ENCODE data around the gene NR1I3. TPM values are rescaled to one million over a fixed set of nuclear protein-coding genes. Genes with fewer than 3 reads are reported as not detected.

Gene NR1I3
- total RNA-seq, 1 donor from 2014 or later: not detected

GRCh38 chr1:161216945-161217712 lies 20.9 kb downstream of the NR1I3 start:
- peaks cover 18% of the 10 kb centered on the region for H3K36me3 ChIP-seq (ENCODE audit: insufficient read depth, low read length)
- H3K79me2 ChIP-seq (ENCODE audit: insufficient read depth, low read length): no peaks in the 10 kb centered on the region
- H3K9me3 ChIP-seq (ENCODE audit: insufficient read depth, low read depth, low read length): no peaks in the 10 kb centered on the region
- no peaks in the 10 kb centered on the region for H4K20me1 ChIP-seq (ENCODE audit: insufficient read depth, low read length)
- H3K36me3 Mint-ChIP-seq (ENCODE audit: low read depth, unreplicated experiment): peaks cover 19% of the 10 kb centered on the region
- TF ChIP-seq, protein P1, sequence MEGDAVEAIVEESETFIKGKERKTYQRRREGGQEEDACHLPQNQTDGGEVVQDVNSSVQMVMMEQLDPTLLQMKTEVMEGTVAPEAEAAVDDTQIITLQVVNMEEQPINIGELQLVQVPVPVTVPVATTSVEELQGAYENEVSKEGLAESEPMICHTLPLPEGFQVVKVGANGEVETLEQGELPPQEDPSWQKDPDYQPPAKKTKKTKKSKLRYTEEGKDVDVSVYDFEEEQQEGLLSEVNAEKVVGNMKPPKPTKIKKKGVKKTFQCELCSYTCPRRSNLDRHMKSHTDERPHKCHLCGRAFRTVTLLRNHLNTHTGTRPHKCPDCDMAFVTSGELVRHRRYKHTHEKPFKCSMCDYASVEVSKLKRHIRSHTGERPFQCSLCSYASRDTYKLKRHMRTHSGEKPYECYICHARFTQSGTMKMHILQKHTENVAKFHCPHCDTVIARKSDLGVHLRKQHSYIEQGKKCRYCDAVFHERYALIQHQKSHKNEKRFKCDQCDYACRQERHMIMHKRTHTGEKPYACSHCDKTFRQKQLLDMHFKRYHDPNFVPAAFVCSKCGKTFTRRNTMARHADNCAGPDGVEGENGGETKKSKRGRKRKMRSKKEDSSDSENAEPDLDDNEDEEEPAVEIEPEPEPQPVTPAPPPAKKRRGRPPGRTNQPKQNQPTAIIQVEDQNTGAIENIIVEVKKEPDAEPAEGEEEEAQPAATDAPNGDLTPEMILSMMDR (IDR thresholded peaks at IDR 0.05; ENCODE audit: insufficient read depth, low read depth, low read length): no peak
- TF ChIP-seq EZH2 (IDR thresholded peaks at IDR 0.05; ENCODE audit: insufficient read depth, low read length): no peak
- H3K4me1 ChIP-seq (ENCODE audit: insufficient read depth, low read length): peaks cover 14% of the 10 kb centered on the region
- H3K4me2 ChIP-seq (ENCODE audit: low read length): peak overlapping the region; percentile 52
- FAIRE-seq (no peak), DNase-seq (ENCODE audit: low read depth) (peak; percentile 75)
- no peaks in the 10 kb centered on the region for H3K27me3 ChIP-seq (ENCODE audit: insufficient read depth, low read length)
- H3K4me1 Mint-ChIP-seq (ENCODE audit: low read depth, unreplicated experiment): peaks cover 15% of the 10 kb centered on the region
- no peaks in the 10 kb centered on the region for H3K9me3 Mint-ChIP-seq (ENCODE audit: unreplicated experiment)
- no peak overlapping the region for H2AFZ ChIP-seq (ENCODE audit: low read depth, low read length)
- peak overlapping the region; percentile 48 for H3K27ac ChIP-seq (ENCODE audit: low read depth, low read length)
- H3K27ac Mint-ChIP-seq (ENCODE audit: unreplicated experiment): peak overlapping the region; percentile 96
- H3K27me3 Mint-ChIP-seq (ENCODE audit: low read depth, unreplicated experiment): peaks cover 3% of the 10 kb centered on the region
- no peak overlapping the region for H3K4me3 Mint-ChIP-seq (ENCODE audit: unreplicated experiment)
- H3K9ac ChIP-seq (ENCODE audit: low read length): peak overlapping the region; percentile 48
- H3K4me3 ChIP-seq (ENCODE audit: insufficient read depth, low read depth, low read length): no peak overlapping the region

- Histone ChIP-seq H3K27ac (ENCODE audit: low read depth, low read length) (no peak within 1 kb of the TSS), H3K4me2 (ENCODE audit: low read length) (no peak within 1 kb of the TSS), H3K4me1 (ENCODE audit: insufficient read depth, low read length) (peaks cover 14% of the 10 kb centered on the region), H4K20me1 (ENCODE audit: insufficient read depth, low read length) (peaks cover 4% of the 10 kb centered on the region), H3K36me3 (ENCODE audit: insufficient read depth, low read length) (peaks cover 26% of the 10 kb centered on the region), H3K79me2 (ENCODE audit: insufficient read depth, low read length) (peaks cover 4% of the 10 kb centered on the region), H2AFZ (ENCODE audit: low read depth, low read length) (no peak within 1 kb of the TSS), H3K9ac (ENCODE audit: low read length) (no peak within 1 kb of the TSS), H3K27me3 (ENCODE audit: insufficient read depth, low read length) (no peaks in the 10 kb centered on the region), H3K9me3 (ENCODE audit: insufficient read depth, low read depth, low read length) (no peaks in the 10 kb centered on the region), H3K4me3 (ENCODE audit: insufficient read depth, low read depth, low read length) (no peak within 1 kb of the TSS)
- Mint-ChIP-seq H3K36me3 (ENCODE audit: low read depth, unreplicated experiment) (peaks cover 29% of the 10 kb centered on the region), H3K4me1 (ENCODE audit: low read depth, unreplicated experiment) (peaks cover 17% of the 10 kb centered on the region), H3K9me3 (ENCODE audit: unreplicated experiment) (no peaks in the 10 kb centered on the region), H3K27ac (ENCODE audit: unreplicated experiment) (no peak within 1 kb of the TSS), H3K4me3 (ENCODE audit: unreplicated experiment) (no peak within 1 kb of the TSS), H3K27me3 (ENCODE audit: low read depth, unreplicated experiment) (no peaks in the 10 kb centered on the region)
- no peak for DNase-seq (ENCODE audit: low read depth)
- no peak for FAIRE-seq
- TF ChIP-seq, protein P1 (IDR thresholded peaks at IDR 0.05; ENCODE audit: insufficient read depth, low read depth, low read length): no peak
- TF ChIP-seq EZH2 (IDR thresholded peaks at IDR 0.05; ENCODE audit: insufficient read depth, low read length): no peak
These were observed 22.9 kb downstream of the NR1I3 start, which contains the start of gene FCER1G for GRCh38 chr1:161215076-161215475. FCER1G (plus strand) TSS chr1:161215295; CDS start chr1:161215322, 27 bp downstream.

- Histone ChIP-seq H2AFZ (ENCODE audit: low read depth, low read length) (no peak overlapping the region), H3K4me2 (ENCODE audit: low read length) (no peak overlapping the region), H3K36me3 (ENCODE audit: insufficient read depth, low read length) (peaks cover 32% of the 10 kb centered on the region), H4K20me1 (ENCODE audit: insufficient read depth, low read length) (peaks cover 11% of the 10 kb centered on the region), H3K27ac (ENCODE audit: low read depth, low read length) (no peak overlapping the region), H3K4me3 (ENCODE audit: insufficient read depth, low read depth, low read length) (no peak overlapping the region), H3K9me3 (ENCODE audit: insufficient read depth, low read depth, low read length) (no peaks in the 10 kb centered on the region), H3K9ac (ENCODE audit: low read length) (no peak overlapping the region), H3K4me1 (ENCODE audit: insufficient read depth, low read length) (peaks cover 14% of the 10 kb centered on the region), H3K79me2 (ENCODE audit: insufficient read depth, low read length) (peaks cover 4% of the 10 kb centered on the region), H3K27me3 (ENCODE audit: insufficient read depth, low read length) (no peaks in the 10 kb centered on the region)
- FAIRE-seq: no peak
- Mint-ChIP-seq H3K27ac (ENCODE audit: unreplicated experiment) (no peak overlapping the region), H3K36me3 (ENCODE audit: low read depth, unreplicated experiment) (peaks cover 31% of the 10 kb centered on the region), H3K9me3 (ENCODE audit: unreplicated experiment) (no peaks in the 10 kb centered on the region), H3K27me3 (ENCODE audit: low read depth, unreplicated experiment) (no peaks in the 10 kb centered on the region), H3K4me1 (ENCODE audit: low read depth, unreplicated experiment) (peaks cover 20% of the 10 kb centered on the region), H3K4me3 (ENCODE audit: unreplicated experiment) (no peak overlapping the region)
- TF ChIP-seq, protein P1 (IDR thresholded peaks at IDR 0.05; ENCODE audit: insufficient read depth, low read depth, low read length): no peak
- TF ChIP-seq EZH2 (IDR thresholded peaks at IDR 0.05; ENCODE audit: insufficient read depth, low read length): no peak
- DNase-seq (ENCODE audit: low read depth): no peak
These were observed 23.6 kb downstream of the NR1I3 start for GRCh38 chr1:161214369-161214768.
